HCT116 (cell line): ENCODE measurements around the gene SLC18A2. TPM values are rescaled to one million over a fixed set of nuclear protein-coding genes. Genes with fewer than 3 reads are reported as not detected.

Experiments
- ATAC-seq: fragments of 200-7000 bp; cut with Tn5 transposase; 2 replicates; pipeline ENCODE4 v1.9.1; 2020; ENCODE audit warnings: mild to moderate bottlenecking, moderate library complexity
- BruUV-seq: library from RNA; stranded (reverse); fragments of 400-500 nt; replicated peaks from 2 replicates; lab custom pipeline; 2021; lab: Mats Ljungman, UMichigan
- CTCF ChIA-PET: fragments of 300-600 bp; sonication (Branson Sonifier 250); formaldehyde crosslinking; loops from one replicate; lab custom pipeline; 2021; ENCODE audit warnings: antibody characterized with exemption; lab: Charles Lee
- POLR2A ChIA-PET: fragments of 300-600, 350-600 bp; sonication (Branson Sonifier 250); formaldehyde crosslinking; loops from one replicate; lab custom pipeline; 2021; ENCODE audit warnings: antibody characterized with exemption; lab: Charles Lee
- RAD21 ChIA-PET, 2 experiments: fragments of 300-600 bp; sonication (Branson Sonifier 250); formaldehyde crosslinking; loops; one replicate each; lab custom pipeline; 2023; ENCODE audit warnings: low total read pairs in 2 of 2; ENCODE audit not compliant: uncharacterized antibody in 2 of 2, unreplicated experiment in 2 of 2, low non-redundant PET in 1 of 2; lab: Charles Lee
- DNase-seq: peaks from one replicate; pipeline ENCODE4 v3.0.0-alpha.2; 2010; ENCODE audit warnings: low read depth, low spot score
- H2AFZ ChIP-seq: fragments of 200-600 bp; shearing (Covaris generic), sonication (generic); 2 replicates; pipeline ENCODE4 v1.6.1; 2017; ENCODE audit warnings: low read depth, mixed run types, mixed read lengths, antibody characterized with exemption, low read length; ENCODE audit not compliant: poor library complexity, severe bottlenecking
- H3K27ac ChIP-seq: 2 replicates; pipeline ENCODE4 v1.5.1; 2012; ENCODE audit warnings: low read depth, low read length
- H3K27me3 ChIP-seq: fragments of 200-600 bp; sonication (generic); 2 replicates; pipeline ENCODE4 v1.6.1; 2016; ENCODE audit warnings: mixed run types, low read length, mixed read lengths; ENCODE audit not compliant: insufficient read depth
- H3K36me3 ChIP-seq, 2 experiments: fragments of 200-500 bp in 1 of 2; fragments of 200-600 bp in 1 of 2; sonication (Bioruptor generic) in 1 of 2; sonication (generic) in 1 of 2; 2 replicates each; pipeline versions ENCODE4 v1.5.1 to v1.6.1; 2014 to 2016; ENCODE audit warnings: low read length in 2 of 2, inconsistent platforms in 1 of 2, mixed read lengths in 1 of 2, mixed run types in 1 of 2; ENCODE audit not compliant: insufficient read depth in 2 of 2, control insufficient read depth in 1 of 2
- H3K4me1 ChIP-seq, 2 experiments: fragments of 200-600 bp in 1 of 2; sonication (generic) in 1 of 2; 2 replicates each; pipeline versions ENCODE4 v1.5.1 to v1.6.1; 2012 to 2017; ENCODE audit warnings: low read length in 2 of 2, inconsistent platforms in 1 of 2, mild to moderate bottlenecking in 1 of 2, mixed read lengths in 1 of 2, mixed run types in 1 of 2, moderate library complexity in 1 of 2; ENCODE audit not compliant: insufficient read depth in 2 of 2, control insufficient read depth in 1 of 2
- H3K4me2 ChIP-seq: fragments of 200-600 bp; sonication (generic); 2 replicates; pipeline ENCODE4 v1.6.1; 2017; ENCODE audit warnings: mixed run types, low read length, mixed read lengths
- H3K4me3 ChIP-seq, 2 experiments: fragments of 200-600 bp in 1 of 2; sonication (generic) in 1 of 2; replicated peaks in 1 of 2; 2 replicates each; pipeline ENCODE4 v1.5.1; 2011 to 2016; ENCODE audit warnings: low read length in 2 of 2, control low read depth in 1 of 2, low read depth in 1 of 2, mild to moderate bottlenecking in 1 of 2, mixed read lengths in 1 of 2, mixed run types in 1 of 2
- H3K79me2 ChIP-seq: fragments of 200-600 bp; sonication (generic); 2 replicates; pipeline ENCODE4 v1.6.1; 2017; ENCODE audit warnings: mild to moderate bottlenecking, mixed run types, low read length, moderate library complexity, mixed read lengths; ENCODE audit not compliant: insufficient read depth
- H3K9ac ChIP-seq: fragments of 200-600 bp; sonication (generic); 2 replicates; pipeline ENCODE4 v1.6.1; 2016; ENCODE audit warnings: low read length, mixed read lengths
- H3K9me2 ChIP-seq: fragments of 200-600 bp; sonication (generic), shearing (Covaris generic); 2 replicates; pipeline ENCODE4 v1.6.1; 2017; ENCODE audit warnings: mixed run types, mild to moderate bottlenecking, moderate library complexity; ENCODE audit not compliant: insufficient read depth
- H3K9me3 ChIP-seq, 2 experiments: fragments of 200-500 bp in 1 of 2; fragments of 200-600 bp in 1 of 2; sonication (Bioruptor generic) in 1 of 2; sonication (generic) in 1 of 2; 2 replicates each; pipeline ENCODE4 v1.6.1; 2014 to 2017; ENCODE audit warnings: low read length in 2 of 2, mixed read lengths in 2 of 2, inconsistent platforms in 1 of 2, low read depth in 1 of 2, mild to moderate bottlenecking in 1 of 2, mixed run types in 1 of 2, moderate library complexity in 1 of 2; ENCODE audit not compliant: control insufficient read depth in 1 of 2, insufficient read depth in 1 of 2
- H4K20me1 ChIP-seq: fragments of 200-600 bp; sonication (generic), shearing (Covaris generic); 2 replicates; pipeline ENCODE4 v1.6.1; 2017; ENCODE audit warnings: mixed run types, mild to moderate bottlenecking, moderate library complexity; ENCODE audit not compliant: insufficient read depth
- CBX3 ChIP-seq: IDR thresholded peaks from 2 replicates; pipeline ENCODE4 v1.6.1; 2012; ENCODE audit warnings: low read depth
- CEBPB ChIP-seq: IDR thresholded peaks from 2 replicates; pipeline ENCODE4 v1.6.1; 2012; ENCODE audit warnings: low read depth
- SIN3A ChIP-seq: IDR thresholded peaks from 2 replicates; pipeline ENCODE4 v1.6.1; 2012; ENCODE audit warnings: low read depth
- TCF7L2 ChIP-seq: IDR thresholded peaks from 2 replicates; pipeline ENCODE4 v1.7.0; 2011; ENCODE audit warnings: borderline replicate concordance, inconsistent platforms; ENCODE audit not compliant: insufficient read depth, insufficient read length; ENCODE audit errors: extremely low read depth
- intact Hi-C: fragments of 100-400 bp; cut with micrococcal nuclease; formaldehyde crosslinking; loops from 2 replicates; pipeline ENCODE4 v1.10.0; 2022
- total RNA-seq: library from RNA; stranded (reverse); gene quantifications from one replicate; pipeline ENCODE4 v1.2.1, GENCODE V29; 2021; ENCODE audit not compliant: unreplicated experiment
- TF ChIP-seq, protein P1 (sequence below): IDR thresholded peaks from 2 replicates; pipeline ENCODE4 v1.6.1; 2011; ENCODE audit warnings: mild to moderate bottlenecking, low read length, moderate library complexity; ENCODE audit not compliant: insufficient replicate concordance; ENCODE audit errors: extremely low read depth
- TF ChIP-seq, protein P2 (sequence below), 3 experiments: fragments of 200-600 bp in 1 of 3; sonication (generic) in 1 of 3; IDR thresholded peaks in 2 of 3; conservative IDR thresholded peaks in 1 of 3; 2 replicates each; pipeline ENCODE4 v1.5.1; 2012 to 2017; ENCODE audit warnings: low read depth in 2 of 3, low read length in 2 of 3, antibody characterized with exemption in 1 of 3, borderline replicate concordance in 1 of 3, control low read depth in 1 of 3, mild to moderate bottlenecking in 1 of 3, mixed read lengths in 1 of 3, mixed run types in 1 of 3, moderate library complexity in 1 of 3; ENCODE audit not compliant: insufficient read depth in 1 of 3

Gene SLC18A2
- total RNA-seq, 1 experiment from 2014 or later, result not detected

DNA sequence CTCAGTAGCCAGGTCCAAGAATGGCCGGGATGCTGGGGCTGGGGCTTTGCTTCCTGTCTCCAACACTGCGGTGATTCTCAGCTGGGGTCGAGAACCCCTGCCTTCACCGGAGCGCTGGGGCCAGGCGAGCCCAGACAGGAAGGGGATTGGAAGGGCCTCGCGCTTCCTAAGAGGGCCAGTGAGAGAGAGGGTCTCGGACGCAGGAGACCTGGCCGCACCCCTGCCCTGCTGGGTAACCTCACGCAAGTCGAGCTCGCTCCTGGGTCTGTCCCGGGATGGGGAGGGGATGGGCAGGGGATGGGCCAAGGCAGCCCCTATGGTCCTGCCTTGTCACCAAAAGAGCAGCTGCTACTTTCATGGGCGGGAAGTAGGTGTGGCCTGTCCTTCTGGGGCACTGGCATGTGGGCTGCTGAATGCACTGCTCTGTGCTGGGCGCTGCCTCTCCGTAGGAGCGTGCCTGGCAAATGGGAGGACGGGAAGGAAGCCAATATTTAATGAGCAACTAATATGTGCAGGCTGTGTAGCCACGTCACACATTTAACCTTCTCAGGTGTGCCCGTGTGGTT lies 23.6 kb upstream of the SLC18A2 start:
- Histone ChIP-seq H3K9me2 (no peaks in the 10 kb centered on the region), H3K4me3 (no peak overlapping the region), H3K9me3 (no peaks in the 10 kb centered on the region), H3K36me3 (no peaks in the 10 kb centered on the region), H3K4me2 (peak overlapping the region; percentile 63), H2AFZ (peak overlapping the region; percentile 88), H3K79me2 (no peaks in the 10 kb centered on the region), H3K27me3 (peaks cover 6% of the 10 kb centered on the region; the same call in 1 of the 2 replicates), H4K20me1 (no peaks in the 10 kb centered on the region), H3K27ac (peak overlapping the region; percentile 6; the same call in 1 of the 2 replicates), H3K4me1 (peaks cover 3 to 23% of the 10 kb centered on the region in 2 experiments; a peak in 2 of 4 replicates), H3K9ac (no peak overlapping the region)
- intact Hi-C loops, result no loop called here
- BruUV-seq, result no TSS peak
- DNase-seq (no peak), ATAC-seq (no peak)
- RAD21 ChIA-PET, result interaction anchor here (0.7 to 2.2 kb wide), 7 partner anchors 23 to 261 kb away, joined by 3 to 15 read pairs (median 5); no protein-coding TSS in a partner anchor
- TF ChIP-seq SIN3A (no peak), CEBPB (no peak), TCF7L2 (no peak), CBX3 (no peak)
- TF ChIP-seq, protein P1, sequence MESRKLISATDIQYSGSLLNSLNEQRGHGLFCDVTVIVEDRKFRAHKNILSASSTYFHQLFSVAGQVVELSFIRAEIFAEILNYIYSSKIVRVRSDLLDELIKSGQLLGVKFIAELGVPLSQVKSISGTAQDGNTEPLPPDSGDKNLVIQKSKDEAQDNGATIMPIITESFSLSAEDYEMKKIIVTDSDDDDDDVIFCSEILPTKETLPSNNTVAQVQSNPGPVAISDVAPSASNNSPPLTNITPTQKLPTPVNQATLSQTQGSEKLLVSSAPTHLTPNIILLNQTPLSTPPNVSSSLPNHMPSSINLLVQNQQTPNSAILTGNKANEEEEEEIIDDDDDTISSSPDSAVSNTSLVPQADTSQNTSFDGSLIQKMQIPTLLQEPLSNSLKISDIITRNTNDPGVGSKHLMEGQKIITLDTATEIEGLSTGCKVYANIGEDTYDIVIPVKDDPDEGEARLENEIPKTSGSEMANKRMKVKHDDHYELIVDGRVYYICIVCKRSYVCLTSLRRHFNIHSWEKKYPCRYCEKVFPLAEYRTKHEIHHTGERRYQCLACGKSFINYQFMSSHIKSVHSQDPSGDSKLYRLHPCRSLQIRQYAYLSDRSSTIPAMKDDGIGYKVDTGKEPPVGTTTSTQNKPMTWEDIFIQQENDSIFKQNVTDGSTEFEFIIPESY, result no peak
- TF ChIP-seq, protein P2, sequence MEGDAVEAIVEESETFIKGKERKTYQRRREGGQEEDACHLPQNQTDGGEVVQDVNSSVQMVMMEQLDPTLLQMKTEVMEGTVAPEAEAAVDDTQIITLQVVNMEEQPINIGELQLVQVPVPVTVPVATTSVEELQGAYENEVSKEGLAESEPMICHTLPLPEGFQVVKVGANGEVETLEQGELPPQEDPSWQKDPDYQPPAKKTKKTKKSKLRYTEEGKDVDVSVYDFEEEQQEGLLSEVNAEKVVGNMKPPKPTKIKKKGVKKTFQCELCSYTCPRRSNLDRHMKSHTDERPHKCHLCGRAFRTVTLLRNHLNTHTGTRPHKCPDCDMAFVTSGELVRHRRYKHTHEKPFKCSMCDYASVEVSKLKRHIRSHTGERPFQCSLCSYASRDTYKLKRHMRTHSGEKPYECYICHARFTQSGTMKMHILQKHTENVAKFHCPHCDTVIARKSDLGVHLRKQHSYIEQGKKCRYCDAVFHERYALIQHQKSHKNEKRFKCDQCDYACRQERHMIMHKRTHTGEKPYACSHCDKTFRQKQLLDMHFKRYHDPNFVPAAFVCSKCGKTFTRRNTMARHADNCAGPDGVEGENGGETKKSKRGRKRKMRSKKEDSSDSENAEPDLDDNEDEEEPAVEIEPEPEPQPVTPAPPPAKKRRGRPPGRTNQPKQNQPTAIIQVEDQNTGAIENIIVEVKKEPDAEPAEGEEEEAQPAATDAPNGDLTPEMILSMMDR (IDR thresholded peaks at IDR 0.05 in 2 of 3, conservative IDR thresholded peaks at IDR 0.05 in 1 of 3; ENCODE audit: borderline replicate concordance in 1 of 3, insufficient read depth in 1 of 3, low read depth in 2 of 3, low read length in 2 of 3), result no peak
- CTCF ChIA-PET, result interaction anchor here (0.7 to 5.0 kb wide), 38 partner anchors 7 to 1347 kb away, joined by 3 to 120 read pairs (median 6); no protein-coding TSS in a partner anchor
- POLR2A ChIA-PET, result no interaction called here
